PFSK-1 (cell line): ENCODE measurements around the gene ZNF780B.

Experiments used
- FOXP2 ChIP-seq: optimal IDR thresholded peaks from 2 replicates; pipeline ENCODE3; 2011; ENCODE audit warnings: borderline replicate concordance, control low read depth, inconsistent platforms; ENCODE audit not compliant: insufficient read depth; ENCODE audit errors: extremely low read length, extremely low read depth
- POLR2AphosphoS5 ChIP-seq: IDR thresholded peaks from 2 replicates; pipeline ENCODE4 v1.6.1; 2012; ENCODE audit warnings: low read depth, mild to moderate bottlenecking, control low read depth, low read length, moderate library complexity
- REST ChIP-seq, 2 experiments: IDR thresholded peaks; 2 replicates each; pipeline versions ENCODE4 v1.6.1 to v1.8.0; 2011 to 2012; ENCODE audit warnings: low read depth in 2 of 2, low read length in 2 of 2, control low read depth in 1 of 2, inconsistent platforms in 1 of 2, mild to moderate bottlenecking in 1 of 2, moderate library complexity in 1 of 2; ENCODE audit not compliant: insufficient read depth in 1 of 2
- SIN3A ChIP-seq: IDR thresholded peaks from 2 replicates; pipeline ENCODE4 v1.6.1; 2012; ENCODE audit warnings: mild to moderate bottlenecking, low read length, moderate library complexity, borderline replicate concordance; ENCODE audit not compliant: insufficient read depth
- TAF1 ChIP-seq: IDR thresholded peaks from 2 replicates; pipeline ENCODE4 v1.6.1; 2012; ENCODE audit warnings: low read length, control low read depth, borderline replicate concordance; ENCODE audit not compliant: insufficient read depth

The ZNF780B gene

GRCh38 chr19:40091205-40092129, 35.4 kb upstream of the ZNF780B start:
- no peak for TF ChIP-seq POLR2AphosphoS5
- TF ChIP-seq SIN3A: no peak
- no peak for TF ChIP-seq REST (IDR thresholded peaks at IDR 0.05; ENCODE audit: insufficient read depth in 1 of 2, low read depth in 2 of 2, low read length in 2 of 2)
- no peak for TF ChIP-seq FOXP2
- TF ChIP-seq TAF1: no peak

- TF ChIP-seq TAF1 (peak; percentile 88), REST (IDR thresholded peaks at IDR 0.05; ENCODE audit: insufficient read depth in 1 of 2, low read depth in 2 of 2, low read length in 2 of 2) (peak in 1 of 2 experiments; percentile 17; a peak in 1 of 4 replicates), SIN3A (no peak), POLR2AphosphoS5 (peak; percentile 85), FOXP2 (peak; percentile 28)
Observed at GRCh38 chr19:40090241-40091204, 34.5 kb upstream of the ZNF780B start, which contains the start of gene ZNF780A. TSS of gene ZNF780A (minus strand) at chr19:40090943. CDS start at chr19:40084753, 6,190 bp downstream.

GRCh38 chr19:40089462-40089861, 33.4 kb upstream of the ZNF780B start:
- no peak for TF ChIP-seq POLR2AphosphoS5
- TF ChIP-seq SIN3A: no peak
- TF ChIP-seq TAF1: no peak
- TF ChIP-seq REST (IDR thresholded peaks at IDR 0.05; ENCODE audit: insufficient read depth in 1 of 2, low read depth in 2 of 2, low read length in 2 of 2): no peak
- no peak for TF ChIP-seq FOXP2

GRCh38 chr19:40088299-40089047, 32.4 kb upstream of the ZNF780B start:
- TF ChIP-seq SIN3A (no peak), REST (IDR thresholded peaks at IDR 0.05; ENCODE audit: insufficient read depth in 1 of 2, low read depth in 2 of 2, low read length in 2 of 2) (no peak), FOXP2 (no peak), TAF1 (no peak), POLR2AphosphoS5 (no peak)
